Stimulated activated CD4-positive, alpha-beta T cell treated with anti-CD3 and anti-CD28 coated beads, Interleukin-4, amount 100 ng/mL, for 1 hour (primary cell): ENCODE data around the gene SLC28A1.
"Not testable (repeated sequence)": the region's sequence is repeated elsewhere in the genome, so short reads cannot be mapped to it uniquely, and the experiment has no call there.

Experiments
- DNase-seq: peaks from one replicate; pipeline ENCODE4 v3.0.0-alpha.2; 2020

Gene SLC28A1

GRCh38 chr15:84913360-84913723, 28.9 kb downstream of the SLC28A1 start:
- no peak for DNase-seq

DNA sequence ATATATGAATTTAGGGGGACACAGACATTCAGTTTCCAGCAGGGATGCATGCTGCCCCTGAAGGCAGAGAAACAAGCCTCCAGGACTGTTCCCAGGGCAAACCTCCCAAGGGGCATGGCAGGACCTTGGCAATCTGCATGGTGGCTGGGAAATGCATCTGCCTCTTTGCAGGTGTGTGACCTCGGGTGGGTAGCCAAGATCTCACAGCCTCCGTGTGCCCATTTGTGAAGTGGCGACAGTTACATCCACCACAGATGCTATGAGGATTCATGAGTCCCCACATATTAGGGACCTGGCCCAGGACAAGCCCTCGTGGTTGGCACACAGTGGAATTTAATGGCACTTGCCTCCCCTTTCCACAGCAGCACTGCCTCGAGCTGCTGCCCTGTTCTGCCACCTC, 29.9 kb downstream of the SLC28A1 start:
- no peak for DNase-seq

GRCh38 chr15:84914909-84915605, 30.6 kb downstream of the SLC28A1 start:
- DNase-seq = peak; percentile 25

- no peak for DNase-seq
Measured at GRCh38 chr15:84915606-84915958, 31.1 kb downstream of the SLC28A1 start.

- no peak for DNase-seq
Measured at GRCh38 chr15:84917452-84917851, 33.0 kb downstream of the SLC28A1 start.

DNA sequence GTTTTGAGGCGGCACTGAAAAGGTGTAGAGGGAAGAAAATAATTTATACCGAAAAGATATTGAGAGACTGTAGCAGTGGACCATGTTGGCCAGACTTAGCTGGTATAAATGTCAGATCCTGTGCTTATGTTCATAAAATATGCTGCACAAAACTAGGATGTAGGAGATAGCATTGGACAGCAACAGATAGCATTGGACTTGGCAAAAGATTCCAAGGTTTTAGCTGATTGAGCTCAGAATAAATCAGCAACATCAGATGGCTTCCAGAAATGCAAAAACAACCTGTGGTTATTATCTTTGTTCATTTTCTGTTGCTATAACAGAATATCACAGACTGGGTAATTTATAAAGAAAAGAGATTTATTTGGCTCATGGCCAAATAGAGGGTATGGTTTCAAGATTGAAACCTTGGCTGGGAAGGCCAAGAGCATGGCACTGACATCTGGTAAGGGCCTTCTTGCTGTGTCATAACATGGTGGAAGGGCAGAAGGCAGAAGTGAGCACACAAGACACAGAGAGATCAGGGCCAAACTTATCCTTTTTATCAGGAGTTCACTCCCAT, 34.7 kb downstream of the SLC28A1 start:
- DNase-seq = no peak

DNA sequence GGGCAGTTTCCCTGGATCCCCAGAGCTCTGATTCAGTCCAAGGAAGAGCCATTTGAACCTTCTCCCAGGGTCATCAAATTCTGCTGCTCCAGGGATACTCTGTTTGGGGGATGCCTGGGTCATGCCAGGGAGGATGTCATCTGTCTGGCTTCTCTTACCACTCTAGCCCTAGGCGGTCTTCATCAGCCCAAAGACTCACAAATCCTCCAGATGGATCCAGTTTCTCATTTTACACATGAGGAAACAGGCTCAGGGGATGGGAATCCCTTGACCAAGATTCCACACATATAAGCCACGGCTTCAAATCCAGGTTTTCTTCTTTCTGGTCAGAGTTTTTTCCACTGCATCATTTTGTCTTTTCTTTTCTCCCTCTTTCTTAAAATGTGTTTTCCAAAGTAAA, 36.7 kb downstream of the SLC28A1 start:
- DNase-seq = no peak

- no peak for DNase-seq
Measured at GRCh38 chr15:84922530-84922929, 38.1 kb downstream of the SLC28A1 start.

- DNase-seq = no peak
Measured at GRCh38 chr15:84924077-84924731, 39.7 kb downstream of the SLC28A1 start.

- not testable (repeated sequence) for DNase-seq
Measured at GRCh38 chr15:84924821-84925569, 40.5 kb downstream of the SLC28A1 start.

- no peak for DNase-seq
Measured at GRCh38 chr15:84925906-84926305, 41.4 kb downstream of the SLC28A1 start.

- DNase-seq = no peak
Measured at GRCh38 chr15:84926491-84927230, 42.2 kb downstream of the SLC28A1 start.

DNA sequence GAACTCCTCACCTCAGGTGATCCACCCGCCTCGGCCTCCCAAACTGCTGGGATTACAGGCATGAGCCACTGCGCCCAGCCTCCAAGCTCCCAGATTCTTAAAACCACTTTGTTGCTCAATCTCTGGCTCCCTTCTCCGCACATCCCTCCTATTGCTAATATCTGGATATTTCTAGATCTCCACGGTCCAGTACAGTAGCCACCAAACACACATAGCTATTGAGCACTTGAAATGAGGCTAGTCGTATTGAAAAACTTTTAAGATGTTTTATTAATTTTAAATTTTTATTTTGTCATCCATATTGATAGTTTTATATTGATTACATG, 44.3 kb downstream of the SLC28A1 start:
- DNase-seq = no peak

DNA sequence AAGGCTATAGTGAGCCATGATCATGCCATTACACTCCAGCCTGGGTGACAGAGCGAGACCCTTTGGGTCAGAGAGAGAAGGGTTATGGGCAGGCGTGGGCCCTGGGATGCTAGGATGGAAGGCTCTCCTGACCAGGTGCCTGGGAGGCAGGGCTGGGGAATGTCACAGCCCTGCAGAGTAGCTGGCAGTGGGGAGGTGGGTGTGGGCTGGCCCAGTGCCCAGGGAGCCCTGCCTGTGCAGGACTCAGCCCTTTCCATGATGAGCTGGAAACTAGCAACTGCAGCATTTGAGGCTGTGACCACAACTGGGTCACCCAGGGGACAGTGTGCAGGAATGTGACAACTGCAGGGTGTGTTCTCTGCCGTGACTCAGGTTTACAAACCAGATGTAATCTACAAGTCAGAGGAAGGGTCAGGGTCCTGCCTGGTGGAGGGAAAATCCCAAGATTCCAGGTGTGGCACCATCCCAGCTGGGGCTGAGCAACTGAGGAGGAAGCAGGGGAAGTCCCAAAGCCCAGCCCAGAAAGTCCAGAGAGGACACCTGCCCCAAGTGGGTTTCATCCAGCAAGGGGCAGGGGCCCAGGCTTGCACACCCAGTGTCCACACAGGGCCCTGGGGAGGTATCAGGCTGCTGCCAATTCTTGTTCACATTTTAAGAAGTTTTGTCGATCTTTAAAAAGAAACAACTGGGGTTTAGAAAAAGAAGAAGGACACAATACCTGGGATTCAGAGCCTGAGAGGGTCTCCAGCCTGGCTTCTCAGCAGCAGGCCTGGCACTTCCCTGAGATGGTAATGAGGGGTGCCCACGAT, 45.5 kb downstream of the SLC28A1 start:
- no peak for DNase-seq

DNA sequence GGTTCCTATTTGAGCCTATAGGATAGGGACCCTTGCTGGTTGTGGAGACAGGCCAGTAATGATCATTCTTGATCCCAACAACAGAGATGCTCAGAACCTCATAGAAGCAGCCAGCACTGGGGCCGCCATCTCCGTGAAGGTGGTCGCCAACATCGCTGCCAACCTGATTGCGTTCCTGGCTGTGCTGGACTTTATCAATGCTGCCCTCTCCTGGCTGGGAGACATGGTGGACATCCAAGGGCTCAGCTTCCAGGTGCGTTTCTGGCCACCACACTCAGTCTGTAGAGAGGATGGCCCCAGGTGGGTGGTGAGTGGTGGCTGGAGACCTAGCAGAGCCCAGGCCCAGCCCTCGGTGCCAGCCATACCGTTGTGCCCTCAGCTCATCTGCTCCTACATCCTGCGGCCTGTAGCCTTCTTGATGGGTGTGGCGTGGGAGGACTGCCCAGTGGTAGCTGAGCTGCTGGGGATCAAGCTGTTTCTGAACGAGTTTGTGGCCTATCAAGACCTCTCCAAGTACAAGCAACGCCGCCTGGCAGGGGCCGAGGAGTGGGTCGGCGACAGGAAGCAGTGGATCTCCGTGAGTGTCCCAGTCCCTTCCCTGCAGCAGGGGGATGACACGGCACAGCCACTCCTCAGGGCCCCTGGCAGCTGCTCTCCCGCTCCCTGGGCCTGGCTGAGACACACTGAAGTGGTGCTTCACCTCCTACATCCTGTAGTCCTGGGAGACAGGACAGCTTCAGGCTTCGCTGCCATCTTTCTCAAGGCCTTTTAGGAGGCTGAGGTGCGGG, 50.7 kb downstream of the SLC28A1 start:
- DNase-seq = no peak

GRCh38 chr15:84937144-84937543, 52.7 kb downstream of the SLC28A1 start:
- DNase-seq = no peak

- no peak for DNase-seq
Measured at GRCh38 chr15:84938726-84939125, 54.3 kb downstream of the SLC28A1 start.

- DNase-seq = no peak
Measured at GRCh38 chr15:84940399-84940798, 55.9 kb downstream of the SLC28A1 start.

DNA sequence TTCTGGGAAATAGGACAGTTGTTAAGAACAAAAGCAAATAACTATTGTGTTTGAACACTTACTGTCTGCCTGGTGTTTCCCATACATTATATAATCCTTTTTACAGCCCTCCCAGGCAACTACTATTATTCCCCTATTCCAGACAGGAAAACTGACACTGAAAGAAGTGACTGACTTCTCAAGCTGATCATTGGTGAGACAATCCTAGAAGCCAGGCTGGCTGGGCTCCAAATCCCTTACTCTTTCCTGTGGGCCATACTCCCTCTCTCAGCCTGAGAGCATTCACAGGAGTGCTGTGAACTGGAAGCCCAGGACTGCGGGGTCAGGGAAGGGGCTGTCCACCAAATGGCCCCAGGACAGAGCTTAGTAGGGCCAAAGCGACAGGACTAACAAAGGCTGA, 58.0 kb downstream of the SLC28A1 start:
- no peak for DNase-seq

GRCh38 chr15:84944311-84944710, 59.8 kb downstream of the SLC28A1 start:
- no peak for DNase-seq

DNA sequence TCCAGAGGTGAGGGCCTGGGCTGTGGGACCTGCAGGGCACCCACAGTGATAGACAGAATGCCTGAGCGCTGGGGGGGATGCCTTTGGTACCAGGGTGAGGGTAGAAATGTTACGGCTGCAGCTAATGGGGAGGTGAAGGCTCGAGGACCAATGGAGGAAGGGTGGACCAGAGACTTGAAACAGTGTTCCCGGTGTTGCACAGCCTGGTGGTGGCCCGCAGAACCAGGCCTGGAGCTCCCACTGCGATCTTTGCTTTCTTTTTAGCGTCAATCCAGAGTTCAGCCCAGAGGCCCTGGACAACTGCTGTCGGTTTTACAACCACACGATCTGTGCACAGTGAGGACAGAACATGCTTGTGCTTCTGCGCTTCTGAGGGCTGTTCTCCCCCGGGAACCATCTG, 60.4 kb downstream of the SLC28A1 start:
- DNase-seq = no peak
